NCI-H2081 treated with DMSO at 0.1 percent for 48 hours (cell line): Measurements from ENCODE around the gene ACACB.
A peak's percentile ranks its signal among the peaks of the same experiment; 100 is the strongest.

Source experiments
- DNase-seq: peaks from one replicate; lab custom pipeline; 2025; lab: John Stamatoyannopoulos, UW

Gene ACACB

DNA sequence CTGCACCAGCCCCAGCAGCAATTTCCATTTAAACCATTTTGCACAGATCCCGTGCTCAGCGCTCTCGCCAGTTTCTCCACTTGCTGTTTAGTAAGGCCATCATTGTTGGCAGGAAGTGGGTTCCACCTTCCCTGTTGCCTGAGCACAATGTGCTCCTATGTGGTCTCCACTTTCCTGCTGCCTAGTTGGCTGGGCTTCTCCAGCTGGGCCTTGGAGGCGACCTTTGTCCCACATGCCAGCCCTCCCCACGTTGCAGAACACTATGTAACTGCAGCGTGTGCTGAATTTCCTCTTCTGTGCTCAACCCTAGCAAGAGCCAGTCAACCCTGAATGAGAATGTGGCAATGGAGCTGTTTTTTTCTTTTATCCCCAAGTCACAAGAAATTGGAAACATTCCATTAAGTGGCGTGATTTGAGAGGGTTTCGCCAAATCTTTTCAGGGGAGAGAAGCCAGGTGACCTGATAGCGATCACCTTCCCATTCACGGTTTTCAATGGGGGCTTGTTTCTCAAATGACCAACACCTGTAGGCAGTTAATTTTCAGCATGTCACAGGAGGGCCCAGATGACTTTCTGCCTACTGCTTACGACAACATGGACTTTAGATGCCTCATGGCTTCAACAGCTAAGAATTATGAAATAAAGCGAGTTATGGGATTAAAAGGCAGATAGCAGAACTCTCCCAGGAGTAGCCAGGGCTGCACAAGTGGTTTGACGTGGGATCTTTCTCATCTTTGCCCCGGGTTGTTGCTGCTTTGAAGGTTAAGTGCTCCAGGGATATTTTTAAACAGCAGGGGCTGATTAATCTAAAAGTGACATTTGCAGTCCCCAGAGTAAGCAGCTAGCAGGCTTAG, at the start of gene ACACB:
ACACB (plus strand) TSS at position 830 of the 853 bp plus-strand sequence. CDS start 22,819 bp downstream, outside the sequence.
- DNase-seq = no peak

DNA sequence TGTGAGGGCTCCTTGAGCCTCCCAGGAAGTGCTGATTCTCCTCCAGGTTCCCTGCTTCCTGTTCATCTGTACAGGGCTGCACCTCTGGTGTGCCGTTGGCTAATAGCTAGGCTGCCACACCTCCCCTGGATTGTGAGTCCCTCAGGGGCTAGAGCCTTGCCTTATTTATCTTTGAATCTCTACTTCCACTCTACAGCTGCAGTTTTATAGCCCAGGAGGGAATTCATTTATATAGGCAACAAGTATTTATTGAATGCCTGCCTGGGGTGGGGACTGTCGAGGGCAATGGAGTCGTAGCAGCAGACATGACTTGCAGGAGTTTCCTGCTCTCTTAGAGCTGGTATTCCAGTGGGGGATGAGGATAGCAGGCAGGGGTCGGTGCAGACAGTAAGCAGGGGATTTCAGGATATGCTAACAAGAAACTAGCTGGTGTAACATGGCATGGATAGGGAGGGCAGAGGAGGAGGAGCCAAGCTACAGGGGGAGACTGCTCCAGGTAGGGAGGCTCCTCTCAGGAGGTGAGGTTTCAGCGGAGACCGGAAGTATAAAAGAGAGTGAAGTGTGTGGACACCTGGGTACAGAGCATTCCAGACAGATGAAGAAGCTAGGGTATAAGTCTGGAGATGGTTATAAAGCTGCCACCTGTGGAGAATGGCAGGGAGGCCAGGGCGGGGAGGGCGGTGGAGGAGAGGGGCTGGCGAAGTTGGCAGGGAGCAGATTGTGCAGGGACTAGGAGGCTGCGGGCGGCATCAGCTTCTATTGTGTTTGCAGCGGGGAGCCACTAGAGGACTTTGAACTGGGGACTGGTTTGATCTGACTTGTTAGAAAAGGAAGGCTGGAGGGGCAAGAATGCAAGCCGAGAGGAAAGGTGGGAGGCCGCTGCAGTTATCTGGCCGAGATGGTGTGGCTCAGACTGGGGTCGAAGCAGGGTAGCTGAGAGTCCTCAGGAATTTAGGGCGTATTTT, 46.8 kb upstream of the ACACB start:
- no peak for DNase-seq

DNA sequence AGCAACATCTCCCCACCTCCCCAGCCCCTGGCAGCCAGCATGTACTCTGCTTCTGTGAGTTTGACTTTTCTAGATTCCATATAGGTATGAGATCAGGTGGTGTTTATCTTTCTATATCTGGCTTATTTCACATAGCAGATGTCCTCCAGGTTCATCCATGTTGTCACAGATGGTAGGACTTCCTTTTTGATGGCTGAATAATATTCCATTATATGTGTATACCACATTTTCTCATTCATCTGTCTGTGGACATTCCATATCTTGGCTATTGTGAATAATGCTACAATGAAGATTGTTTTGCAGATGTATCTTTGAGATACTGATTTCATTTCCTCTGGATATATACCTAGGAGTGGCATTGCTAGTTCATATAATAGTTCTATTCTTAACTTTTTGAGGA, 41.5 kb upstream of the ACACB start:
- no peak for DNase-seq

- no peak for DNase-seq
Measured at GRCh38 chr12:109082751-109083150, 33.6 kb upstream of the ACACB start.

GRCh38 chr12:109084425-109084824, 32.0 kb upstream of the ACACB start:
- no peak for DNase-seq

GRCh38 chr12:109085590-109085989, 30.8 kb upstream of the ACACB start:
- DNase-seq = no peak

- no peak for DNase-seq
Measured at GRCh38 chr12:109087250-109087649, 29.1 kb upstream of the ACACB start.

- no peak for DNase-seq
Measured at GRCh38 chr12:109088818-109089217, 27.6 kb upstream of the ACACB start.

- no peak for DNase-seq
Measured at GRCh38 chr12:109089683-109090082, 26.7 kb upstream of the ACACB start.

GRCh38 chr12:109092497-109093021, 23.8 kb upstream of the ACACB start:
- DNase-seq = no peak

DNA sequence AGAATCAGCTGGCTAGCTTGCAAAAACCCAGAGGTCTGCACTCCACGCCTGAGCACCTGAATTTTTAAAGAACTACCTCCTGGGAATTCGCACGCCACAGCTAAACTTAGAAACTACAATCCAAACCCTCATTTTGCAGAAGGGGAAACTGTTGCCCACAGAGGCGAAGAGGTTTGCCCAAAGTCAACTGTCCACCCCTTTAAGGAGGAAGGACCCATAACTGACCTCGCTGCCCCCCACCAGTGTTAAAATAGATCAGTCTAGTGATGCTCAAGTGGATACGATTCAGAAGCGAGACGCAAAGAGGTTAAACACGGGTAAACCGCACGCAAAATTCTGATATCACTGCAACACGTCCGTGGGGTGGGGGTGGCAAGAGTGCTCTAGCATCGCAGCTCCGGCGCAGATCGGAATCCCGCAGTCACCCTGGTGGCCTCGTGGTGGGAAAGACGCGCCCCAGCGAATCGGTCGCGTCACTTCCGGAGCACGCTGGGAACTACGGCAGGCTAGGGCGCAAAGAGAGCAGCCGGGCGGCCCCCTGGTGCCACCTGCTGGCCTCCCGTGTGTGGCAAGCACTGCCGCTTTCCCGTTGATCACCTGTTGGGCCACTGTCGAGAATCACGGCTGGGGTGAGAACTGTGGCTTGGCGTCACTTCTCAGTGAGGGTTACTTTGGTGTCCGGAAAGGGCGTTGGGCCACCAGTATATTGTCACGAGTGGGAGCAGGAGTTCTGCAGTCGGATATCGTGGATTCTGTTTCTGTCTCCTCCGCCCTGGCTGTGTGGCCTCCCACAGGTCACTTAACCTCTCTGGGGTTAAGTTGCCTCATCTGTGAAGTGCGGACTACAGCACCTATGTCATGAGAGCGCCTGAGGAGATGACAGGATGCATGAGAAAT, 23.1 kb upstream of the ACACB start, which contains the start of gene ALKBH2:
ALKBH2 (minus strand) TSS at position 451 of the 897 bp plus-strand sequence. CDS start 686 bp downstream, outside the sequence.
- peak; percentile 56 for DNase-seq

- DNase-seq = no peak
Measured at GRCh38 chr12:109097140-109097434, 19.3 kb upstream of the ACACB start.

- DNase-seq = peak; percentile 55
Measured at GRCh38 chr12:109097435-109098182, 18.8 kb upstream of the ACACB start, which contains the start of gene UNG. UNG (plus strand) TSS chr12:109097597; CDS start chr12:109097680, 83 bp downstream.

- no peak for DNase-seq
Measured at GRCh38 chr12:109098183-109098604, 18.2 kb upstream of the ACACB start.

- no peak for DNase-seq
Measured at GRCh38 chr12:109098651-109099050, 17.7 kb upstream of the ACACB start.

DNA sequence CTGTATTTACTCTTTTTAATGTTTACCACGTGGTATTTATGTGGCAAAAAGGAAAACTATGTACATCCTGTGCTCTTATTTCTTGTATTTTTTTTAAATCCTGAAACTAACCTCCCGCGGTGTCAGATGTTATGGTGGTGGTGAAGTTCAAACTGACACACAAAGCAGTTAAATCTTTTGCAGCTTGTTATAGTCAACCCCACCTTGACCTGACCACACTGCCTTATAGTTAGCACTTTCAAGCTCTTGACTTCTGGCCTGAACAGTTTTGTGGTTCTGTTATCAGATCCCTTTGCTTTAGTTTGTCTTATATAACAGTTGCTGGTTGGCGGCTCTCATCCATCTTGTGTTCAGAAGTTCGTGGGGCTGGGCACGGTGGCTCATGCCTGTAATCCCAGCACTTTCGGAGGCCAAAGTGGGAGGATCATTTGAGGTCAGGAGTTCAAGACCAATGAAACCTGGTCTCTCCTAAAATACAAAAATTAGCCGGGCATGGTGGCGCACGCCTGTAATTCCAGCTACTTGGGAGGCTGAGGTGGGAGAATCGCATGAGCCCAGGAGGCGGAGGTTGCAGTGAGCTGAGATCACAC, 16.9 kb upstream of the ACACB start:
- no peak for DNase-seq

GRCh38 chr12:109100741-109101140, 15.6 kb upstream of the ACACB start:
- no peak for DNase-seq

DNA sequence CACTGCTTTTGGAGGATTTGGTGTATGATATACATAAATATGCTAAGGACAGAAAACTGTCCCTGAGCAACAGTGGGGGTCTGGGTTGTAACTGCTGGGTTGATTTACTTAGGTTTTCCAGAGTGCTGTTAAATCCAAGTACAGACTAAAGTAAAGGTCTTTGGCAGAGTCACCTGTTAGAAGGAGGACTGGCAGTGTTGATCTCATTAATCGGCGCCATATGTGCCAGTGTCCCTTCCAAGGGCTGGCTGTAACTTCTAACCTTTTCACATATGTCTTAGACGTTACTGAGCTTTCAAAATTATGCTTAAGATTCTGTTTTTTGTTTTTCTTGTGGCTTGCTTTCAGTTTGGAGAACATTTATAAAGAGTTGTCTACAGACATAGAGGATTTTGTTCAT, 13.9 kb upstream of the ACACB start:
- DNase-seq = no peak

DNA sequence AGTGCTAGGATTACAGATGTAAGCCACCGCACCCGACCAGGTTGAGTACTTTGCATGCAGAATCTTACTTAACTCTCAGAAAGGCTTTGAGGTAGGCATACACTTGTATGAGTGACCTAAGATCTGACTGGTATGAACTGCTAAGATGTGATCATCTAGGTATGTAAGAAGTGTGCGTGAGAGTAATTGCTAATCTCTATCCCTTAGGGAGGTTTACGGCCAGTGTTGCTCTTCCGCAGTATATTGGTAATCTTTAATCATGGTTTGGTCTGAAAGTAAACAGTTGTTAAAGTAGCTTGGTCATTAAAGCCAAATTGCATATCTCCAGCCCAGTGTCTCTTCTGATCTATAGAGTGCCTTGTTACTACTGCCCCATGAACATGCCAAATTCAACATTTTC, 11.2 kb upstream of the ACACB start:
- DNase-seq = no peak

GRCh38 chr12:109109746-109110350, 6.5 kb upstream of the ACACB start:
- DNase-seq = no peak
